K562 (cell line): Measurements from ENCODE around the gene CZIB. TPM values are rescaled to one million over a fixed set of nuclear protein-coding genes. Genes with fewer than 3 reads are reported as not detected.

Experiments used
- CREB1 ChIP-seq, 2 experiments: sonication (generic) in 1 of 2; formaldehyde crosslinking in 1 of 2; IDR thresholded peaks; 2 replicates each; pipeline versions ENCODE4 v1.6.1 to v1.8.0; 2012 to 2022; ENCODE audit warnings: inconsistent platforms in 1 of 2, mild to moderate bottlenecking in 1 of 2, missing genetic modification reagents in 1 of 2, moderate library complexity in 1 of 2
- E2F6 ChIP-seq, 2 experiments: IDR thresholded peaks; 2 replicates each; pipeline ENCODE4 v1.6.1; 2011; ENCODE audit warnings: borderline replicate concordance in 1 of 2, control low read depth in 1 of 2, low read depth in 1 of 2, low read length in 1 of 2, mild to moderate bottlenecking in 1 of 2, mixed read lengths in 1 of 2, moderate library complexity in 1 of 2; ENCODE audit not compliant: insufficient read depth in 1 of 2, insufficient read length in 1 of 2, poor library complexity in 1 of 2, severe bottlenecking in 1 of 2; ENCODE audit errors: extremely low read depth in 1 of 2
- EP300 ChIP-seq: IDR thresholded peaks from 2 replicates; pipeline ENCODE4 v1.6.1; 2012; ENCODE audit warnings: low read length, improper control_type of control experiment
- FOXK2 ChIP-seq, 2 experiments: fragments of 450-650 bp; IDR thresholded peaks in 1 of 2; conservative IDR thresholded peaks in 1 of 2; 2 replicates each; pipeline ENCODE4 v1.6.1; 2016; ENCODE audit warnings: low read depth in 2 of 2, mild to moderate bottlenecking in 1 of 2
- HBP1 ChIP-seq: fragments of 450-650 bp; formaldehyde crosslinking; IDR thresholded peaks from 2 replicates; pipeline ENCODE4 v1.4.0; 2022; ENCODE audit warnings: missing genetic modification characterization
- PHF20 ChIP-seq: fragments of 450-650 bp; IDR thresholded peaks from 2 replicates; pipeline ENCODE4 v1.6.1; 2018; ENCODE audit not compliant: partially characterized antibody
- SRSF9 ChIP-seq: fragments of 200-400 bp; formaldehyde crosslinking; IDR thresholded peaks from 2 replicates; pipeline ENCODE4 v1.6.1; 2017; ENCODE audit warnings: low read depth, low read length, borderline replicate concordance
- TBP ChIP-seq: optimal IDR thresholded peaks from 2 replicates; pipeline ENCODE3; 2011; ENCODE audit warnings: low read depth, low read length, improper control_type of control experiment
- XRCC5 ChIP-seq: fragments of 200-400 bp; formaldehyde crosslinking; IDR thresholded peaks from 2 replicates; pipeline ENCODE4 v1.6.1; 2017; ENCODE audit warnings: low read depth, mild to moderate bottlenecking, low read length
- ZBED1 ChIP-seq: IDR thresholded peaks from 2 replicates; pipeline ENCODE4 v1.6.1; 2014
- ZC3H11A ChIP-seq: IDR thresholded peaks from 2 replicates; pipeline ENCODE4 v1.6.1; 2012; ENCODE audit warnings: low read depth, low read length, improper control_type of control experiment
- ZHX1 ChIP-seq: fragments of 150-350 bp; conservative IDR thresholded peaks from 2 replicates; pipeline ENCODE4 v1.6.1; 2014; ENCODE audit warnings: low read length
- ZNF197 ChIP-seq: fragments of 200-800 bp; sonication (Bioruptor generic); IDR thresholded peaks from 2 replicates; pipeline ENCODE4 v1.6.1; 2016; ENCODE audit warnings: low read depth, missing genetic modification characterization, missing compliant biosample characterization
- ZNF639 ChIP-seq, 2 experiments: fragments of 200-800 bp in 1 of 2; sonication (Bioruptor generic) in 1 of 2; sonication (generic) in 1 of 2; formaldehyde crosslinking in 1 of 2; IDR thresholded peaks in 1 of 2; conservative IDR thresholded peaks in 1 of 2; 2 replicates each; pipeline versions ENCODE4 v1.5.0 to v1.6.1; 2016 to 2020; ENCODE audit warnings: missing compliant biosample characterization in 1 of 2, missing genetic modification characterization in 1 of 2, missing genetic modification reagents in 1 of 2
- polyA plus RNA-seq, 8 experiments: library from polyadenylated mRNA; depleted of rRNA in 4 of 8; stranded (reverse) in 5 of 8; unstranded in 3 of 8; fragments of >200 nt; fragmentation: Nextera tagmentation in 2 of 8; fragmentation: Illumina TruSeq in 1 of 8; extraction: Ambion mirVana in 2 of 8; extraction: Trizol in 1 of 8; gene quantifications; 2 replicates each; pipeline versions ENCODE4 v1.2.1 to v1.2.3, GENCODE V29; 2011 to 2014; ENCODE audit warnings: inconsistent platforms in 1 of 8, missing spikeins in 1 of 8
- total RNA-seq, 7 experiments: library from RNA; depleted of rRNA in 6 of 7; stranded (reverse); fragments of >200 nt in 6 of 7; fragmentation: Illumina TruSeq in 2 of 7; extraction: Trizol in 2 of 7; gene quantifications; 2 replicates each; pipeline versions ENCODE4 v1.2.1 to v1.2.3, GENCODE V29; 2011 to 2021; ENCODE audit warnings: low replicate concordance in 1 of 7

CZIB gene
- total and polyA plus RNA-seq, 9 of the 15 experiments (the other 6 are each of a cell fraction or from before 2014, with no cell fraction given) = 52.6 to 111 (median 80.0) TPM

GRCh38 chr1:53183095-53183990, 37.1 kb downstream of the CZIB start (continued):
- TF ChIP-seq EP300 (peak; percentile 44; the same call in 1 of the 2 replicates), HBP1 (CRISPR knock-in tag) (0 out of 2 replicates have a peak, but pooled peaks have one; percentile 42), ZNF197 (CRISPR knock-in tag) (no peak), ZBED1 (no peak), CREB1 (IDR thresholded peaks at IDR 0.05) (peak; percentile 27), CREB1 (CRISPR knock-in tag; IDR thresholded peaks at IDR 0.05) (no peak), FOXK2 (conservative IDR thresholded peaks at IDR 0.05 in 1 of 2, IDR thresholded peaks at IDR 0.05 in 1 of 2; ENCODE audit: low read depth in 2 of 2) (peak; percentile 92 to 93), ZNF639 (CRISPR knock-in tag; conservative IDR thresholded peaks at IDR 0.05 in 1 of 2, IDR thresholded peaks at IDR 0.05 in 1 of 2) (no peak; a peak in 1 of 4 replicates), PHF20 (no peak), E2F6 (IDR thresholded peaks at IDR 0.05; ENCODE audit: borderline replicate concordance in 1 of 2, extremely low read depth in 1 of 2, insufficient read depth in 1 of 2, insufficient read length in 1 of 2, low read depth in 1 of 2, low read length in 1 of 2, poor library complexity in 1 of 2, severe bottlenecking in 1 of 2) (peak; percentile 49 to 61), XRCC5 (no peak), TBP (peak; percentile 6), SRSF9 (no peak), ZC3H11A (0 out of 2 replicates have a peak, but pooled peaks have one; percentile 14), ZHX1 (no peak)
